Trophoblast cell (in vitro differentiated cells and primary cell): ENCODE results near the gene ACOT7.

ENCODE experiments used
- DNase-seq, 2 donors: peaks; one replicate each; pipeline ENCODE4 v3.0.0-alpha.2; 2016
- H2AFZ ChIP-seq: 2 replicates; pipeline ENCODE4 v1.6.1; 2013; ENCODE audit warnings: low read length, moderate library complexity, mild to moderate bottlenecking; ENCODE audit not compliant: insufficient read depth, poor library complexity
- H2AK5ac ChIP-seq: 2 replicates; pipeline ENCODE4 v1.6.1; 2013; ENCODE audit warnings: mild to moderate bottlenecking, low read length
- H2BK120ac ChIP-seq: 2 replicates; pipeline ENCODE4 v1.6.1; 2013; ENCODE audit warnings: low read length, mild to moderate bottlenecking, moderate library complexity; ENCODE audit not compliant: insufficient read depth, poor library complexity
- H2BK12ac ChIP-seq: 2 replicates; pipeline ENCODE4 v1.6.1; 2013; ENCODE audit warnings: mild to moderate bottlenecking, low read length, moderate library complexity
- H2BK5ac ChIP-seq: 2 replicates; pipeline ENCODE4 v1.6.1; 2013; ENCODE audit warnings: low read length, low read depth, moderate library complexity, mild to moderate bottlenecking; ENCODE audit not compliant: poor library complexity
- H3K14ac ChIP-seq: 2 replicates; pipeline ENCODE4 v1.6.1; 2013; ENCODE audit warnings: mild to moderate bottlenecking, low read length
- H3K18ac ChIP-seq: 2 replicates; pipeline ENCODE4 v1.6.1; 2013; ENCODE audit warnings: mild to moderate bottlenecking, low read length
- H3K23ac ChIP-seq: 2 replicates; pipeline ENCODE4 v1.6.1; 2013; ENCODE audit warnings: low read length
- H3K27ac ChIP-seq: 2 replicates; pipeline ENCODE4 v1.5.1; 2013; ENCODE audit warnings: low read depth, mild to moderate bottlenecking, inconsistent platforms, low read length, moderate library complexity
- H3K27me3 ChIP-seq: 2 replicates; pipeline ENCODE4 v1.6.1; 2013; ENCODE audit warnings: inconsistent platforms, mild to moderate bottlenecking, low read length, moderate library complexity; ENCODE audit not compliant: insufficient read depth
- H3K36me3 ChIP-seq, 2 experiments: 1 replicate in 1 of 2; 2 replicates in 1 of 2; pipeline ENCODE4 v1.6.1; 2013; ENCODE audit warnings: low read length in 2 of 2, mild to moderate bottlenecking in 2 of 2, moderate library complexity in 1 of 2; ENCODE audit not compliant: insufficient read depth in 2 of 2, control insufficient read depth in 1 of 2
- H3K4ac ChIP-seq: 2 replicates; pipeline ENCODE4 v1.6.1; 2013; ENCODE audit warnings: low read depth, mild to moderate bottlenecking, low read length, moderate library complexity
- H3K4me1 ChIP-seq, 2 experiments: 1 replicate in 1 of 2; 2 replicates in 1 of 2; pipeline ENCODE4 v1.6.1; 2013; ENCODE audit warnings: low read length in 2 of 2, mild to moderate bottlenecking in 2 of 2, moderate library complexity in 1 of 2; ENCODE audit not compliant: insufficient read depth in 2 of 2, control insufficient read depth in 1 of 2
- H3K4me2 ChIP-seq: 2 replicates; pipeline ENCODE4 v1.6.1; 2013; ENCODE audit warnings: inconsistent platforms, mild to moderate bottlenecking, low read length, moderate library complexity
- H3K4me3 ChIP-seq: 2 replicates; pipeline ENCODE4 v1.5.1; 2013; ENCODE audit warnings: mild to moderate bottlenecking, low read depth, low read length, inconsistent platforms
- H3K79me1 ChIP-seq: one replicate; pipeline ENCODE4 v1.6.1; 2013; ENCODE audit warnings: low read length
- H3K79me2 ChIP-seq: 2 replicates; pipeline ENCODE4 v1.6.1; 2013; ENCODE audit warnings: low read length, mild to moderate bottlenecking; ENCODE audit not compliant: control insufficient read depth, insufficient read depth, poor library complexity
- H3K9ac ChIP-seq: 2 replicates; pipeline ENCODE4 v1.6.1; 2013; ENCODE audit warnings: mild to moderate bottlenecking, low read length
- H3K9me3 ChIP-seq: 2 replicates; pipeline ENCODE4 v1.6.1; 2013; ENCODE audit warnings: low read depth, mild to moderate bottlenecking, control low read depth, inconsistent platforms, low read length; ENCODE audit not compliant: insufficient read depth
- H4K12ac ChIP-seq: 2 replicates; pipeline ENCODE4 v1.6.1; 2013; ENCODE audit warnings: low read depth, mild to moderate bottlenecking, low read length, moderate library complexity
- H4K8ac ChIP-seq: 2 replicates; pipeline ENCODE4 v1.6.1; 2013; ENCODE audit warnings: low read depth, mild to moderate bottlenecking, low read length, moderate library complexity
- H4K91ac ChIP-seq: one replicate; pipeline ENCODE4 v1.6.1; 2013; ENCODE audit warnings: low read depth, mild to moderate bottlenecking, low read length, moderate library complexity
- WGBS: extraction: QIAGEN DNeasy Blood & Tissue Kit; methylation state at CpG from one replicate; pipeline ENCODE4 v1.1.7; 2013; ENCODE audit warnings: missing lambda C conversion rate; ENCODE audit not compliant: insufficient read length, insufficient coverage; ENCODE audit errors: extremely low coverage; 5-methylcytosine and 5-hydroxymethylcytosine counted together

Gene ACOT7

DNA sequence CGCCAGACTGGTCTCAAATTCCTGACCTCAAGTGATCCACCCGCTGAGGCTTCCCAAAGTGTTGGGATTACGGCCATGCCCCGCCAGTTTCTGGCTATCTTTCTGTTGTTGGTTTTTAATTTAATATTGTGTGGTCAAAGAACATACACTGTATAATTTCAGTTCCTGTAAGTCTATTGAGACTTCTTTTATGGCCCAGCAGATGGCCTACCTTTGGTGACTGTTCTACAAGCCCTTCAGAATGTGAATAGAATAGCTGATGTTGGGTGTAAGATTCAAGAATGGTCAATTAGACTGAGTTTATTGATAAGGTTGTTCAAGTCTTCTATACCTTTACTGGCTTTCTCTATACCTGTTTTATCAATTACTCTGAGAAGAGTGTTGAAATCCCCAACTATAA, 15.5 kb upstream of the ACOT7 start:
- no CpG with 5 or more reads among the region's 4 CpGs for WGBS
- Histone ChIP-seq H2AK5ac (no peak overlapping the region), H3K18ac (no peak overlapping the region), H3K4me3 (no peak overlapping the region), H3K4ac (no peak overlapping the region), H3K23ac (no peak overlapping the region), H2BK120ac (no peak overlapping the region), H3K27ac (no peak overlapping the region), H3K14ac (no peak overlapping the region), H3K79me2 (no peaks in the 10 kb centered on the region), H2BK12ac (no peak overlapping the region), H3K27me3 (no peaks in the 10 kb centered on the region), H4K12ac (no peak overlapping the region), H3K79me1 (no peaks in the 10 kb centered on the region), H3K9me3 (no peaks in the 10 kb centered on the region), H4K8ac (no peak overlapping the region), H2AFZ (no peak overlapping the region), H3K36me3 (no peaks in the 10 kb centered on the region), H3K9ac (no peak overlapping the region), H3K4me1 (no peaks in the 10 kb centered on the region), H4K91ac (no peak overlapping the region), H3K4me2 (no peak overlapping the region), H2BK5ac (no peak overlapping the region)
- DNase-seq: no peak

DNA sequence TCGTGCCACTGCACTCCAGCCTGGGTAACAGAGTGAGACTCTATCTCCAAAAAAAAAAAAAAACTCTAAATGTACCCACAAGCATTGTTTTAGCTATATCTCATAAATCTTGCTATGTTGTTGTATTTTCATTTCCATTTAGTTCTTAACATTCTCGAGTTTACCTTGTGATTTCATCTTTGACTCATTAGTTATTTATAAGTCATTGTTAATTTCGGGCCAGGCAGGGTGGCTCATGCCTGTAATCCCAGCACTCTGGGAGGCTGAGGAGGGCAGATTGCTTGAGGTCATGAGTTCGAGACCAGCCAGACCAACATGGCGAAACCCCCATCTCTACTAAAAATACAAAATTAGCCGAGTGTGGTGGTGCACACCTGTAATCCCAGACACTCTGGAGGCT, 14.5 kb upstream of the ACOT7 start:
- Histone ChIP-seq H3K36me3 (no peaks in the 10 kb centered on the region), H3K9ac (no peak overlapping the region), H2AFZ (no peak overlapping the region), H3K4ac (no peak overlapping the region), H3K9me3 (no peaks in the 10 kb centered on the region), H2BK12ac (no peak overlapping the region), H3K18ac (no peak overlapping the region), H4K8ac (no peak overlapping the region), H3K4me3 (no peak overlapping the region), H2BK120ac (no peak overlapping the region), H3K79me1 (no peaks in the 10 kb centered on the region), H2BK5ac (no peak overlapping the region), H3K27ac (no peak overlapping the region), H3K4me2 (no peak overlapping the region), H4K91ac (no peak overlapping the region), H3K14ac (no peak overlapping the region), H3K27me3 (no peaks in the 10 kb centered on the region), H3K23ac (no peak overlapping the region), H3K79me2 (no peaks in the 10 kb centered on the region), H2AK5ac (no peak overlapping the region), H3K4me1 (no peaks in the 10 kb centered on the region), H4K12ac (no peak overlapping the region)
- WGBS: no CpG with 5 or more reads among the region's 6 CpGs
- no peak for DNase-seq

DNA sequence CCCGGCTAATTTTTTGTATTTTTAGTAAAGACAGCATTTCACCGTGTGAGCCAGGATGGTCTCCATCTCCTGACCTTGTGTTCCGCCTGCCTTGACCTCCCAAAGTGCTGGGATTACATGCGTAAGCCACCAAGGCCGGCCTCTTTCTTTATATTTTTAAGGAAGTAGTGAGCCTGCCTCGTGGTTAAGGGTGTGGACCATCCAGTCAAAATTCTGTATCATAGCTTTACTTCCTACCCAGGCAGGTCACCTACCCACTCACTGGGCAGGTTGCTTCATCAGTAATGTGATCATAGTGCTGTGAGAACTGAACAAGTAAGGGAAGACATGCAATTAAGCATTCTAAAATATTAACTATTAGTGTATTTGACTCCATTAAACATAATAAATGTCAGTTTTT, 8.1 kb upstream of the ACOT7 start:
- Histone ChIP-seq H2BK120ac (no peak overlapping the region), H4K12ac (no peak overlapping the region), H3K23ac (no peak overlapping the region), H3K27ac (no peak overlapping the region), H3K4me2 (no peak overlapping the region), H3K18ac (no peak overlapping the region), H4K8ac (no peak overlapping the region), H3K4me3 (no peak overlapping the region), H3K4me1 (no peaks in the 10 kb centered on the region), H2AFZ (no peak overlapping the region), H3K79me1 (no peaks in the 10 kb centered on the region), H2AK5ac (no peak overlapping the region), H2BK5ac (no peak overlapping the region), H3K14ac (no peak overlapping the region), H3K4ac (no peak overlapping the region), H3K27me3 (no peaks in the 10 kb centered on the region), H3K79me2 (no peaks in the 10 kb centered on the region), H3K36me3 (no peaks in the 10 kb centered on the region), H3K9ac (no peak overlapping the region), H3K9me3 (no peaks in the 10 kb centered on the region), H2BK12ac (no peak overlapping the region), H4K91ac (no peak overlapping the region)
- no peak for DNase-seq
- no CpG with 5 or more reads among the region's 6 CpGs for WGBS

DNA sequence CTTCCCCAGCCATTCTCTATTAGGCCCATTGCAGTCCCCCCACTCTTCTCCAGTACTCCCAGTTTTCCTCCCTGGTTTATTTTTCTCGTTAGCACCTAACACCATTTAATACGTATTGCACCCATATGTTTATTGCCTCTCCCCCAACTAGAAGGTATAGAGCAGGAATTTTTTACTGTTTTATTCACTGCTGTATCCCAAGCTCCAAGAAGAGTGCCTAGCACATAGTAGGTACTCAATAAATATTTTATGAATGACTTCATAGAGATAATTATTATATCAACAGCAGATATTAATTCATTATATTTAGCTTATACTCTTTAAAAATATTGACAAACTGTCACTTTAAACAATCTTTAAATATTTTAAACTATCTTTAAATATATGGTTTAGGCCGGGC, 5.7 kb upstream of the ACOT7 start:
- H3K79me2 ChIP-seq: no peaks in the 10 kb centered on the region
- no peak overlapping the region for H3K18ac ChIP-seq
- H3K4me1 ChIP-seq: peaks cover 0 to under 1% of the 10 kb centered on the region in 2 experiments
- no peak overlapping the region for H3K14ac ChIP-seq
- no CpG with 5 or more reads among the region's 3 CpGs for WGBS
- no peak overlapping the region for H4K91ac ChIP-seq
- no peaks in the 10 kb centered on the region for H3K27me3 ChIP-seq
- no peak overlapping the region for H2AFZ ChIP-seq
- H2BK120ac ChIP-seq: no peak overlapping the region
- H3K4me3 ChIP-seq: no peak overlapping the region
- no peak overlapping the region for H2BK5ac ChIP-seq
- no peak overlapping the region for H2BK12ac ChIP-seq
- no peaks in the 10 kb centered on the region for H3K79me1 ChIP-seq
- no peak overlapping the region for H3K4me2 ChIP-seq
- no peak overlapping the region for H3K4ac ChIP-seq
- no peak overlapping the region for H3K27ac ChIP-seq
- H3K36me3 ChIP-seq: no peaks in the 10 kb centered on the region
- no peak overlapping the region for H4K8ac ChIP-seq
- H4K12ac ChIP-seq: no peak overlapping the region
- no peak overlapping the region for H3K9ac ChIP-seq
- no peak overlapping the region for H3K23ac ChIP-seq
- H2AK5ac ChIP-seq: no peak overlapping the region
- H3K9me3 ChIP-seq: no peaks in the 10 kb centered on the region
- no peak for DNase-seq
